ENCODE measurements around the gene MORC4.

DNA sequence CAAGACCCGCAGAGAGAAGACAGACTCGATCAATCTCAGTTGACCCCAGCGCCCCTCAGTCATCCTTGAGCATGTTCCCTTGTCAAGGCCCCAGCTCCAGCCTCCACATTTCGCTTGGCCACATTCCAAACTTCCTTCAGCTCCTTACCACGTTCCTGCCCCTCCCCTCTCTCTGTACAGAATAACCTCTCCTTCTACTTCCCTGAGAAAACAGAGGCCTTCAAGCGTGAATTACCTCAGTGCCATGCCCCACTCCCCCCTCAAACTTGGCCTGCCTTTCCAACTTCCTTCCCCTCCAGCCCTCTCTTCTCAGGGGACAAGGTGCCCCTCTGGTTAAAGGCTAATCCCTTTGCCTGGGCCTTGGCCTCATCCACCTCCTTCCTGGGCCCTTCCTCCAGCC is 93.7 kb downstream of the MORC4 start:
- TF ChIP-seq, protein P1, sequence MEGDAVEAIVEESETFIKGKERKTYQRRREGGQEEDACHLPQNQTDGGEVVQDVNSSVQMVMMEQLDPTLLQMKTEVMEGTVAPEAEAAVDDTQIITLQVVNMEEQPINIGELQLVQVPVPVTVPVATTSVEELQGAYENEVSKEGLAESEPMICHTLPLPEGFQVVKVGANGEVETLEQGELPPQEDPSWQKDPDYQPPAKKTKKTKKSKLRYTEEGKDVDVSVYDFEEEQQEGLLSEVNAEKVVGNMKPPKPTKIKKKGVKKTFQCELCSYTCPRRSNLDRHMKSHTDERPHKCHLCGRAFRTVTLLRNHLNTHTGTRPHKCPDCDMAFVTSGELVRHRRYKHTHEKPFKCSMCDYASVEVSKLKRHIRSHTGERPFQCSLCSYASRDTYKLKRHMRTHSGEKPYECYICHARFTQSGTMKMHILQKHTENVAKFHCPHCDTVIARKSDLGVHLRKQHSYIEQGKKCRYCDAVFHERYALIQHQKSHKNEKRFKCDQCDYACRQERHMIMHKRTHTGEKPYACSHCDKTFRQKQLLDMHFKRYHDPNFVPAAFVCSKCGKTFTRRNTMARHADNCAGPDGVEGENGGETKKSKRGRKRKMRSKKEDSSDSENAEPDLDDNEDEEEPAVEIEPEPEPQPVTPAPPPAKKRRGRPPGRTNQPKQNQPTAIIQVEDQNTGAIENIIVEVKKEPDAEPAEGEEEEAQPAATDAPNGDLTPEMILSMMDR (IDR thresholded peaks at IDR 0.05) = no peak
- TF ChIP-seq POLR2A (IDR thresholded peaks at IDR 0.05) = no peak

Measured in adrenal gland (tissue), 5 donors.